ENCODE data around the gene ANAPC2.

Gene ANAPC2, protein sequence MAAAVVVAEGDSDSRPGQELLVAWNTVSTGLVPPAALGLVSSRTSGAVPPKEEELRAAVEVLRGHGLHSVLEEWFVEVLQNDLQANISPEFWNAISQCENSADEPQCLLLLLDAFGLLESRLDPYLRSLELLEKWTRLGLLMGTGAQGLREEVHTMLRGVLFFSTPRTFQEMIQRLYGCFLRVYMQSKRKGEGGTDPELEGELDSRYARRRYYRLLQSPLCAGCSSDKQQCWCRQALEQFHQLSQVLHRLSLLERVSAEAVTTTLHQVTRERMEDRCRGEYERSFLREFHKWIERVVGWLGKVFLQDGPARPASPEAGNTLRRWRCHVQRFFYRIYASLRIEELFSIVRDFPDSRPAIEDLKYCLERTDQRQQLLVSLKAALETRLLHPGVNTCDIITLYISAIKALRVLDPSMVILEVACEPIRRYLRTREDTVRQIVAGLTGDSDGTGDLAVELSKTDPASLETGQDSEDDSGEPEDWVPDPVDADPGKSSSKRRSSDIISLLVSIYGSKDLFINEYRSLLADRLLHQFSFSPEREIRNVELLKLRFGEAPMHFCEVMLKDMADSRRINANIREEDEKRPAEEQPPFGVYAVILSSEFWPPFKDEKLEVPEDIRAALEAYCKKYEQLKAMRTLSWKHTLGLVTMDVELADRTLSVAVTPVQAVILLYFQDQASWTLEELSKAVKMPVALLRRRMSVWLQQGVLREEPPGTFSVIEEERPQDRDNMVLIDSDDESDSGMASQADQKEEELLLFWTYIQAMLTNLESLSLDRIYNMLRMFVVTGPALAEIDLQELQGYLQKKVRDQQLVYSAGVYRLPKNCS

DNA sequence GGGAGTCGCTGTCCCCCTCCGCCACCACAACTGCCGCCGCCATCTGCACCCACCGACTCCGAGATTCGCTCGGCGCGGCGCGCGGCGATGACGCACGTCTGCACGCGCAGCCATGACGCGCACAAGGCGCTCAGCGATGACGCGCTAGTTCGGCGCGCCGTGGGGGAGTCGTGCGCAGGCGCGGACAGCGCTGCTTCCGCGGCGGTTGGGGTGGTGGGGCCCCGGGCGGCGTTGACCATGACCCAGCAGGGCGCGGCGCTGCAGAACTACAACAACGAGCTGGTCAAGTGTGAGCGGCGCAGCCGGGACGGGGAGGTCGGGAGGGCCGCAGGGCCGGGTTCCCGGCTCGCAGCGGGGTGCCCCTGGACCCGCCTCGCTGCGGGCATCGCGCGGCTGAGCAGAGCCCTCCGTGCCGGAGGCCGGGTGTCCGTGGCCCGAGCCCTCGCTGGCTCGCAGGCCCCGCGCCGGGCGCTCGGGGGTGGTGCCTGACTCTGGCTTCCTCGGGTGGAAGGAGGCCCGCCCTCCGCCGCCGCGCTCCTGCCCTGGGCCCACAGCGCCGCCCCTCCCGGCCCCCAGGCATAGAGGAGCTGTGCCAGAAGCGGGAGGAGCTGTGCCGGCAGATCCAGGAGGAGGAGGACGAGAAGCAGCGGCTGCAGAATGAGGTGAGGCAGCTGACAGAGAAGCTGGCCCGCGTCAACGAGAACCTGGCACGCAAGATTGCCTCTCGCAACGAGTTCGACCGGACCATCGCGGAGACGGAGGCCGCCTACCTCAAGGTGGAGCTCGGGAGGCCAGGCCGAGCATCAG lies at the start of gene ANAPC2, which contains the start of gene SSNA1:
Gene ANAPC2, minus strand, starts transcription at position 71 of the 807 bp plus-strand sequence. Its CDS starts 28 bp downstream, at position 43.
Gene SSNA1, plus strand, starts transcription at position 187 of the 807 bp plus-strand sequence. Its CDS starts 51 bp downstream, at position 238.
- H3K36me3 ChIP-seq, result peaks cover 54% of the 10 kb centered on the region
- H3K27me3 ChIP-seq, result no peaks in the 10 kb centered on the region
- H3K27ac ChIP-seq, result peak within 1 kb of the TSS; percentile 98
- H3K9me3 ChIP-seq, result no peaks in the 10 kb centered on the region
- peaks cover 34% of the 10 kb centered on the region in 2 experiments for H3K4me1 ChIP-seq (ENCODE audit: control insufficient read depth in 1 of 2, insufficient read depth in 1 of 2, low read depth in 1 of 2, low read length in 1 of 2)
- H3K4me3 ChIP-seq (ENCODE audit: low read depth in 1 of 2, low read length in 1 of 2), result peak within 1 kb of the TSS; percentile 81 to 97
- TF ChIP-seq, protein P1, sequence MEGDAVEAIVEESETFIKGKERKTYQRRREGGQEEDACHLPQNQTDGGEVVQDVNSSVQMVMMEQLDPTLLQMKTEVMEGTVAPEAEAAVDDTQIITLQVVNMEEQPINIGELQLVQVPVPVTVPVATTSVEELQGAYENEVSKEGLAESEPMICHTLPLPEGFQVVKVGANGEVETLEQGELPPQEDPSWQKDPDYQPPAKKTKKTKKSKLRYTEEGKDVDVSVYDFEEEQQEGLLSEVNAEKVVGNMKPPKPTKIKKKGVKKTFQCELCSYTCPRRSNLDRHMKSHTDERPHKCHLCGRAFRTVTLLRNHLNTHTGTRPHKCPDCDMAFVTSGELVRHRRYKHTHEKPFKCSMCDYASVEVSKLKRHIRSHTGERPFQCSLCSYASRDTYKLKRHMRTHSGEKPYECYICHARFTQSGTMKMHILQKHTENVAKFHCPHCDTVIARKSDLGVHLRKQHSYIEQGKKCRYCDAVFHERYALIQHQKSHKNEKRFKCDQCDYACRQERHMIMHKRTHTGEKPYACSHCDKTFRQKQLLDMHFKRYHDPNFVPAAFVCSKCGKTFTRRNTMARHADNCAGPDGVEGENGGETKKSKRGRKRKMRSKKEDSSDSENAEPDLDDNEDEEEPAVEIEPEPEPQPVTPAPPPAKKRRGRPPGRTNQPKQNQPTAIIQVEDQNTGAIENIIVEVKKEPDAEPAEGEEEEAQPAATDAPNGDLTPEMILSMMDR (IDR thresholded peaks at IDR 0.05), result peak; percentile 76

DNA sequence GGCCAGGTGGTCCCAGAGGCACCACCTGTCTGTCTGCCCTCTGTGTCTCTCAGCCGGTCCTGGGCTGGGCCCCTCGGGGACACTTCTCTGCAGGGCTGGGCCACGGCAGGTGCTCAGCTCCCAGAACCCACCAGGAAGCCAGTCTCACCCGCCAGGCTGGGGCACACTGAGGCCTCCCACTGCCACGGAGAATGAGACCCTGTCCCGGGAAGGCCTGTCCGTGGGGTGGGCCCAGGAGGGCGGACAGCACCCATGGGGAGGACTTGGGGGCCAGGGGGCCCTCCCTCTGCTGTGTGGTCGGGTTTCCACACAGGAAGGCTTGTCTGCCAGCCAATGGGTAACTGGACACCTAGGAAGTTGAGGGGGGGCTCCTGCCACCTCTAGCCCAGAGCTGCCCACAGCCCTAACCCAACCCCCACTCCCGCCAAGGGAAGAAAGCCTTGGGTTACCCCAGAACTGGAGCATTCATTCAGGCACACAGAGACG lies 48.6 kb upstream of the ANAPC2 start:
- peaks cover 46% of the 10 kb centered on the region in 2 experiments for H3K4me1 ChIP-seq (ENCODE audit: control insufficient read depth in 1 of 2, insufficient read depth in 1 of 2, low read depth in 1 of 2, low read length in 1 of 2)
- H3K4me3 ChIP-seq (ENCODE audit: low read depth in 1 of 2, low read length in 1 of 2), result peak overlapping the region; percentile 36 to 57
- H3K27ac ChIP-seq, result peak overlapping the region; percentile 71
- peaks cover 3% of the 10 kb centered on the region for H3K36me3 ChIP-seq
- TF ChIP-seq, protein P1 (IDR thresholded peaks at IDR 0.05), result no peak
- H3K9me3 ChIP-seq, result no peaks in the 10 kb centered on the region
- H3K27me3 ChIP-seq, result peaks cover 34% of the 10 kb centered on the region

DNA sequence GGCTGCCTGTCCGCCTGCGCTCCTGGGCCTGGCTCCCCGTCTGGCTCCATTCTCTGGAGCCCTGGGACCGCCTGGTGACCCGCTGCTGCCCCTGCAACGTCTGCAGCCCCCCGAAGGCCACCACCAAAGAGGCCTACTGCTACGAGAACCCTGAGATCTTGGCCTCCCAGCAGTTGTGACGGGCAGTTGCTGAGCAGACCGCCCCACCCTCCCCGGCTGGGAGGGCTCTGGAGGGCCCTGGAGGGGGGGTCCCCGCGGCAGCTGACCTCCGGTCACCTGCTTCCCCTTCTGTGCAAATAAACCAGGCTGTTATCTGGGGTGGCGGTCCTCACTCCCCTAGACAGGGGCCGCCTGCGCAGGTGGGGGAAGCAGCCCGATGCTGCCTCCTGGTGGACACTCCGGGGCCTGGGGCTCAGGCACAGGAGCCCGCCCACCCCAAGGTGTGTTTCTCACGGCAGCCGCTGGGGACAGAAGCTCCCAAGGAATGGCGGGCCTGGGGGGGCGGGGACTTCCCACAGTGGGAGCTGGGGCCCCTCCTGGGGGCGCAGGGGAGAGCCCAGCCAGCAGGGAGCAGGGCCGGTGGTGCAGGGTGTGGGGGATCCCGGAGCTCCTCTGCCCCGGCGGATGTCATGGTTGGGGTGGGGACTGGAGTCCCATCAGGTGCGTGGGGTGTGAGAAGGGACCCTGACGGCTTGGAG lies 48.0 kb upstream of the ANAPC2 start:
- Histone ChIP-seq H3K4me3 (ENCODE audit: low read depth in 1 of 2, low read length in 1 of 2) (peak overlapping the region; percentile 36 to 57), H3K9me3 (no peaks in the 10 kb centered on the region), H3K27ac (peak overlapping the region; percentile 71), H3K27me3 (peaks cover 34% of the 10 kb centered on the region), H3K4me1 (ENCODE audit: control insufficient read depth in 1 of 2, insufficient read depth in 1 of 2, low read depth in 1 of 2, low read length in 1 of 2) (peaks cover 41 to 42% of the 10 kb centered on the region in 2 experiments), H3K36me3 (no peaks in the 10 kb centered on the region)
- TF ChIP-seq, protein P1 (IDR thresholded peaks at IDR 0.05), result peak; percentile 100

DNA sequence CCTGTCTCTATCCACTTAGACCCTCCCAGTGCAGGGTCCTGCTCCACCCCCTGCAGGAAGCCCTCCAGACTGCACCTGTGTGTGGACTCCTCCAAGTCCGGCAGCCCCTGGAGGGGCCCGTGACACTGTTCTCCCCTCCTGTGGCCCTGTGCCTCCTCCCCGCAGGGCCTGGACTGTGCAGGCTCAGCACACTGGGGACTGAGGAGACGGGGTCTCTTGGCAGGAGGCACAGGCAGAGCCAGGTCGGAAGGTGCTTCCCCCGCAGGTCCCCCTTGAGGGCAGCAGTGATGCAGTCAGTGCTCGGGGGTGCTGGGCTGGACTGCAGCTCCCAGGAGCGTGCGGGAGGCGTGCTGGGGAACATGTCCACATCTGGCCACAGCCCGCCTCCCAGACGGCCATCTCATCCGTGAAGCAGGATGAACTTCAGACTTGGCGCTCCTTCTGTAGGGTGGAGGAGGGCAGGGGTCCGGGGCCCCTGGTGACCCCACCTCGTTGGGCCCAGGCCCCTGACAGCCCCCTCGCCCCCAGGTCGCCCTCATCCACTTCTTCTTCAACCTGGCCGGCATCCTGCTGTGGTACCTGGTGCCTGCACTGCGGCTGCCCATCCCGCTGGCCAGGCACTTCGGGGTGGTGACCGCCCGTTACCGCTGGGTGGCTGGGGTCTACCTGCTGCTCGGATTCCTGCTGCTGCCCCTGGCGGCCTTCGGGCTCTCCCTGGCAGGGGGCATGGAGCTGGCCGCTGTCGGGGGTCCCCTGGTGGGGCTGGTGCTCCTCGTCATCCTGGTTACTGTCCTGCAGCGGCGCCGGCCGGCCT lies 47.3 kb upstream of the ANAPC2 start:
- Histone ChIP-seq H3K9me3 (no peaks in the 10 kb centered on the region), H3K4me1 (ENCODE audit: control insufficient read depth in 1 of 2, insufficient read depth in 1 of 2, low read depth in 1 of 2, low read length in 1 of 2) (peaks cover 41 to 42% of the 10 kb centered on the region in 2 experiments), H3K27me3 (peaks cover 34% of the 10 kb centered on the region), H3K4me3 (ENCODE audit: low read depth in 1 of 2, low read length in 1 of 2) (peak overlapping the region in 1 of 2 experiments; percentile 57), H3K36me3 (no peaks in the 10 kb centered on the region), H3K27ac (no peak overlapping the region)
- TF ChIP-seq, protein P1 (IDR thresholded peaks at IDR 0.05), result no peak

All from neutrophil (primary cell).